HepG2 (cell line): ENCODE measurements around the gene KREMEN1. TPM values are rescaled to one million over a fixed set of nuclear protein-coding genes. Genes with fewer than 3 reads are reported as not detected.

Source experiments
- ATAC-seq: fragments of 200-7000 bp; cut with Tn5 transposase; 3 replicates; pipeline ENCODE4 v1.9.1; 2020; ENCODE audit warnings: mild to moderate bottlenecking, moderate library complexity
- BruUV-seq: library from RNA; stranded (reverse); fragments of 400-500 nt; replicated peaks from 2 replicates; lab custom pipeline; 2021; lab: Mats Ljungman, UMichigan
- CTCF ChIA-PET: fragments of 300-600 bp; formaldehyde crosslinking; extraction: SDS; loops from one replicate; lab custom pipeline; 2021; ENCODE audit warnings: low total read pairs, inconsistent platforms, low intra/inter-chr PET ratio; lab: Yijun Ruan, JAX
- POLR2A ChIA-PET: fragments of 350-600 bp; sonication (Branson Sonifier 250); formaldehyde crosslinking; loops from one replicate; lab custom pipeline; 2020; ENCODE audit warnings: antibody characterized with exemption, inconsistent platforms; lab: Yijun Ruan, JAX
- DNase-seq: peaks from one replicate; pipeline ENCODE4 v3.0.0-alpha.2; 2015; ENCODE audit warnings: low spot score
- FAIRE-seq: peaks from 3 replicates; lab custom pipeline; 2011; peaks lifted over from hg19 to GRCh38; lab: Jason Lieb, UNC
- H2AFZ ChIP-seq: one replicate; pipeline ENCODE4 v1.6.1; 2011; ENCODE audit warnings: low read length, inconsistent platforms
- H3K27ac ChIP-seq: fragments of 300-600 bp; 3 replicates; pipeline ENCODE4 v1.8.0; 2011; ENCODE audit warnings: mixed run types, mild to moderate bottlenecking, mixed read lengths, low read length, inconsistent platforms; ENCODE audit not compliant: insufficient read depth; ENCODE audit errors: extremely low read length
- H3K27me3 ChIP-seq, 2 experiments: fragments of 200-600 bp in 1 of 2; 2 replicates in 1 of 2; 3 replicates in 1 of 2; pipeline versions ENCODE4 v1.6.0 to v1.8.0; 2011; ENCODE audit warnings: low read length in 2 of 2, mild to moderate bottlenecking in 2 of 2, moderate library complexity in 2 of 2, inconsistent platforms in 1 of 2; ENCODE audit not compliant: insufficient read depth in 2 of 2, control insufficient read depth in 1 of 2
- H3K36me3 ChIP-seq, 2 experiments: fragments of 200-600 bp in 1 of 2; replicated peaks in 1 of 2; 2 replicates in 1 of 2; 3 replicates in 1 of 2; pipeline versions ENCODE4 v1.5.1 to v1.8.0; 2011; ENCODE audit warnings: low read length in 2 of 2, inconsistent platforms in 1 of 2; ENCODE audit not compliant: insufficient read depth in 2 of 2, control insufficient read depth in 1 of 2
- H3K4me1 ChIP-seq: 2 replicates; pipeline ENCODE4 v1.5.1; 2012; ENCODE audit warnings: low read length, inconsistent platforms; ENCODE audit not compliant: insufficient read depth
- H3K4me2 ChIP-seq: 2 replicates; pipeline ENCODE4 v1.6.0; 2011; ENCODE audit warnings: low read depth, low read length, inconsistent platforms
- H3K4me3 ChIP-seq, 3 experiments: fragments of 200-600 bp in 1 of 3; sonication (generic), shearing (Covaris generic) in 1 of 3; replicated peaks in 1 of 3; 2 replicates each; pipeline ENCODE4 v1.5.1; 2011 to 2016; ENCODE audit warnings: low read length in 3 of 3, inconsistent platforms in 2 of 3, low read depth in 2 of 3, mild to moderate bottlenecking in 2 of 3, control low read depth in 1 of 3, mixed read lengths in 1 of 3; ENCODE audit not compliant: insufficient read depth in 1 of 3
- H3K79me2 ChIP-seq: one replicate; pipeline ENCODE4 v1.6.1; 2011; ENCODE audit warnings: low read length, inconsistent platforms; ENCODE audit not compliant: insufficient read depth
- H3K9ac ChIP-seq: 2 replicates; pipeline ENCODE4 v1.6.0; 2011; ENCODE audit warnings: mild to moderate bottlenecking, low read depth, low read length, inconsistent platforms; ENCODE audit not compliant: insufficient read depth
- H3K9me3 ChIP-seq: 2 replicates; pipeline ENCODE4 v1.5.1; 2012; ENCODE audit warnings: mild to moderate bottlenecking, low read length
- H4K20me1 ChIP-seq: 2 replicates; pipeline ENCODE4 v1.6.0; 2011; ENCODE audit warnings: inconsistent platforms, mild to moderate bottlenecking, low read length, moderate library complexity; ENCODE audit not compliant: insufficient read depth
- DMAP1 ChIP-seq: IDR thresholded peaks from 2 replicates; pipeline ENCODE4 v1.6.1; 2016
- FOXA3 ChIP-seq: IDR thresholded peaks from 2 replicates; pipeline ENCODE4 v1.6.1; 2016; ENCODE audit warnings: missing genetic modification reagents, missing compliant biosample characterization
- KMT2A ChIP-seq: sonication (generic); formaldehyde crosslinking; IDR thresholded peaks from 2 replicates; pipeline ENCODE4 v1.4.0; 2020; ENCODE audit warnings: missing genetic modification reagents
- NFKBIZ ChIP-seq: IDR thresholded peaks from 2 replicates; pipeline ENCODE4 v1.6.1; 2018; ENCODE audit warnings: missing genetic modification reagents, missing compliant biosample characterization
- PAWR ChIP-seq: sonication (generic); formaldehyde crosslinking; IDR thresholded peaks from 2 replicates; pipeline ENCODE4 v1.4.0; 2020; ENCODE audit warnings: missing genetic modification reagents, mild to moderate bottlenecking, borderline replicate concordance
- POLR2AphosphoS5 ChIP-seq: IDR thresholded peaks from 2 replicates; pipeline ENCODE4 v1.6.1; 2012; ENCODE audit warnings: low read depth, low read length
- SIX1 ChIP-seq: sonication (generic); formaldehyde crosslinking; IDR thresholded peaks from 2 replicates; pipeline ENCODE4 v1.4.0; 2020; ENCODE audit warnings: missing genetic modification reagents, borderline replicate concordance
- THYN1 ChIP-seq: sonication (generic); formaldehyde crosslinking; IDR thresholded peaks from 2 replicates; pipeline ENCODE4 v1.8.1; 2023; ENCODE audit warnings: low read depth, mild to moderate bottlenecking, moderate library complexity, missing genetic modification reagents, borderline replicate concordance
- ZFX ChIP-seq: sonication (generic); formaldehyde crosslinking; IDR thresholded peaks from 2 replicates; pipeline ENCODE4 v1.4.0; 2020; ENCODE audit warnings: mild to moderate bottlenecking, low read depth, missing genetic modification reagents, moderate library complexity
- ZNF12 ChIP-seq: sonication (generic); formaldehyde crosslinking; IDR thresholded peaks from 2 replicates; pipeline ENCODE4 v1.5.0; 2020; ENCODE audit warnings: missing genetic modification reagents
- ZNF460 ChIP-seq: sonication (generic); formaldehyde crosslinking; IDR thresholded peaks from 2 replicates; pipeline ENCODE4 v1.5.1; 2020; ENCODE audit warnings: missing genetic modification reagents, mild to moderate bottlenecking, borderline replicate concordance
- WGBS: methylation state at CpG from one replicate; pipeline ENCODE4 v1.1.6; 2017; ENCODE audit warnings: low lambda C conversion rate; 5-methylcytosine and 5-hydroxymethylcytosine counted together
- in situ Hi-C: cut with HindIII; loops from 2 replicates; pipeline ENCODE4 v1.10.0; 2017; ENCODE audit warnings: low pct_unique_long_range_greater_than_20kb; ENCODE audit not compliant: extremely low pct_ligation_motif_present
- intact Hi-C: fragments of 100-400 bp; cut with micrococcal nuclease; formaldehyde crosslinking; loops from one replicate; pipeline ENCODE4 v1.10.0; 2022; ENCODE audit not compliant: unreplicated experiment
- polyA plus RNA-seq, 8 experiments: library from polyadenylated mRNA; depleted of rRNA in 3 of 8; stranded (reverse) in 7 of 8; unstranded in 1 of 8; fragments of >200 nt; fragmentation: Illumina TruSeq in 4 of 8; extraction: Trizol in 4 of 8; gene quantifications; 2 replicates each; pipeline versions ENCODE4 v1.2.1 to v1.2.3, GENCODE V29; 2011 to 2016; ENCODE audit warnings: low read depth in 4 of 8, missing spikeins in 1 of 8, mixed read lengths in 1 of 8; ENCODE audit not compliant: insufficient read depth in 1 of 8
- total RNA-seq, 5 experiments: library from RNA; depleted of rRNA; stranded (reverse); fragments of >200 nt; fragmentation: Illumina TruSeq; extraction: Trizol; gene quantifications; 2 replicates each; pipeline ENCODE4 v1.2.3, GENCODE V29; 2016; ENCODE audit warnings: low read depth in 1 of 5
- TF ChIP-seq, protein P1 (sequence below): sonication (generic); formaldehyde crosslinking; IDR thresholded peaks from 2 replicates; pipeline ENCODE4 v1.4.0; 2020; ENCODE audit warnings: missing genetic modification reagents
- TF ChIP-seq, protein P2 (sequence below): sonication (generic); formaldehyde crosslinking; IDR thresholded peaks from 2 replicates; pipeline ENCODE4 v1.5.0; 2020; ENCODE audit warnings: missing genetic modification reagents
- TF ChIP-seq, protein P3 (sequence below): sonication (generic); formaldehyde crosslinking; IDR thresholded peaks from 2 replicates; pipeline ENCODE4 v1.8.0; 2022; ENCODE audit warnings: missing genetic modification reagents, mild to moderate bottlenecking, inconsistent platforms, borderline replicate concordance
- TF ChIP-seq, protein P4 (sequence below): sonication (generic); formaldehyde crosslinking; IDR thresholded peaks from 2 replicates; pipeline ENCODE4 v1.8.0; 2022; ENCODE audit warnings: missing genetic modification reagents, mild to moderate bottlenecking, borderline replicate concordance
- TF ChIP-seq, protein P5 (sequence below): sonication (generic); formaldehyde crosslinking; IDR thresholded peaks from 2 replicates; pipeline ENCODE4 v1.4.0; 2020; ENCODE audit warnings: mild to moderate bottlenecking, low read depth, missing genetic modification reagents

The KREMEN1 gene
- total and polyA plus RNA-seq, 2 of the 13 experiments (the other 11 are each of a cell fraction or from before 2014, with no cell fraction given) = 9.8 to 13.8 TPM

DNA sequence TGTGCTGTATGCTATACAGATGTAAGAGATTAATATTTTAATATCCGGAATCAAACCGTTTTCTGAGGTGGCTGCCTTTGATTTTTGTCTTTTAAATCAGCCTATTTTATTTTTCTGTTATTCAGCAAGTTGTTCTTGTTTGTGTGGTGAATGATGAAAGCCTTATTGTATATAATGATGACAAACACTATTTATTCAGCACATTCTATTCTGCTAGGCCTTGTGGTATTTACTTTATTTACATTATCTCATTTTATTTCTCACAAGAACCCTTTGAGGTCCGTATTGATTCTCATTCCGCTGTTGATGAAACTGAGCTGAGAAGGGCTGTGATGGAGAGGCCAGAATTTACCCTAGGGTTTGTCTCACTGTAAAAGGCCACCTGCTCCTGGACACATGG, 40.5 kb downstream of the KREMEN1 start:
- WGBS = 91% methylated on average over 4 of the region's 4 CpGs
- H3K36me3 ChIP-seq = no peaks in the 10 kb centered on the region
- FAIRE-seq (no peak), ATAC-seq (no peak), DNase-seq (no peak)
- ChIA-PET CTCF (no interaction called here), POLR2A (no interaction called here)
- no peak overlapping the region for H2AFZ ChIP-seq
- H3K27ac ChIP-seq = no peak overlapping the region
- no peaks in the 10 kb centered on the region for H3K9me3 ChIP-seq
- in situ Hi-C loops = no loop called here
- no peaks in the 10 kb centered on the region for H3K79me2 ChIP-seq
- H4K20me1 ChIP-seq = no peaks in the 10 kb centered on the region
- H3K9ac ChIP-seq = no peak overlapping the region
- intact Hi-C loops = no loop called here
- no TSS peak for BruUV-seq
- H3K27me3 ChIP-seq = no peaks in the 10 kb centered on the region
- H3K4me2 ChIP-seq = no peak overlapping the region
- no peak overlapping the region for H3K4me3 ChIP-seq
- peaks cover 57% of the 10 kb centered on the region for H3K4me1 ChIP-seq
- TF ChIP-seq PAWR (CRISPR knock-in tag) (no peak), ZNF12 (no peak), ZFX (CRISPR knock-in tag) (no peak), NFKBIZ (CRISPR knock-in tag) (no peak), FOXA3 (no peak), DMAP1 (CRISPR knock-in tag) (no peak), POLR2AphosphoS5 (no peak), KMT2A (CRISPR knock-in tag) (no peak), SIX1 (CRISPR knock-in tag) (no peak), THYN1 (CRISPR knock-in tag) (no peak), ZNF460 (CRISPR knock-in tag) (no peak)
- TF ChIP-seq, protein P1, sequence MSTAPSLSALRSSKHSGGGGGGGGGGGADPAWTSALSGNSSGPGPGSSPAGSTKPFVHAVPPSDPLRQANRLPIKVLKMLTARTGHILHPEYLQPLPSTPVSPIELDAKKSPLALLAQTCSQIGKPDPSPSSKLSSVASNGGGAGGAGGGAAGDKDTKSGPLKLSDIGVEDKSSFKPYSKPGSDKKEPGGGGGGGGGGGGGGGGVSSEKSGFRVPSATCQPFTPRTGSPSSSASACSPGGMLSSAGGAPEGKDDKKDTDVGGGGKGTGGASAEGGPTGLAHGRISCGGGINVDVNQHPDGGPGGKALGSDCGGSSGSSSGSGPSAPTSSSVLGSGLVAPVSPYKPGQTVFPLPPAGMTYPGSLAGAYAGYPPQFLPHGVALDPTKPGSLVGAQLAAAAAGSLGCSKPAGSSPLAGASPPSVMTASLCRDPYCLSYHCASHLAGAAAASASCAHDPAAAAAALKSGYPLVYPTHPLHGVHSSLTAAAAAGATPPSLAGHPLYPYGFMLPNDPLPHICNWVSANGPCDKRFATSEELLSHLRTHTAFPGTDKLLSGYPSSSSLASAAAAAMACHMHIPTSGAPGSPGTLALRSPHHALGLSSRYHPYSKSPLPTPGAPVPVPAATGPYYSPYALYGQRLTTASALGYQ (CRISPR knock-in tag) = no peak
- TF ChIP-seq, protein P2, sequence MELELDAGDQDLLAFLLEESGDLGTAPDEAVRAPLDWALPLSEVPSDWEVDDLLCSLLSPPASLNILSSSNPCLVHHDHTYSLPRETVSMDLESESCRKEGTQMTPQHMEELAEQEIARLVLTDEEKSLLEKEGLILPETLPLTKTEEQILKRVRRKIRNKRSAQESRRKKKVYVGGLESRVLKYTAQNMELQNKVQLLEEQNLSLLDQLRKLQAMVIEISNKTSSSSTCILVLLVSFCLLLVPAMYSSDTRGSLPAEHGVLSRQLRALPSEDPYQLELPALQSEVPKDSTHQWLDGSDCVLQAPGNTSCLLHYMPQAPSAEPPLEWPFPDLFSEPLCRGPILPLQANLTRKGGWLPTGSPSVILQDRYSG (CRISPR knock-in tag) = no peak
- TF ChIP-seq, protein P3, sequence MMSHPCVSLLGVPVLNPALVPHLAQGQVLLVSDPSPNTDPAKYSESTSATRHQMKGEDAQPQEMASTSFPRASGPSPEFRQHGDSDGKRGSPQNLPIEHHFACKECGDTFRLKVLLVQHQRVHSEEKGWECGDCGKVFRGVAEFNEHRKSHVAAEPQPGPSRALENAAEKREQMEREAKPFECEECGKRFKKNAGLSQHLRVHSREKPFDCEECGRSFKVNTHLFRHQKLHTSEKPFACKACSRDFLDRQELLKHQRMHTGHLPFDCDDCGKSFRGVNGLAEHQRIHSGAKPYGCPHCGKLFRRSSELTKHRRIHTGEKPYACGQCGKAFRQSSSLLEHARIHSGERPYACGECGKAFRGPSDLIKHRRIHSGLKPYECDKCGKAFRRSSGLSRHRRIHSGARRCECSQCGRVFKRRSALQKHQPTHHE (CRISPR knock-in tag) = no peak
- TF ChIP-seq, protein P4, sequence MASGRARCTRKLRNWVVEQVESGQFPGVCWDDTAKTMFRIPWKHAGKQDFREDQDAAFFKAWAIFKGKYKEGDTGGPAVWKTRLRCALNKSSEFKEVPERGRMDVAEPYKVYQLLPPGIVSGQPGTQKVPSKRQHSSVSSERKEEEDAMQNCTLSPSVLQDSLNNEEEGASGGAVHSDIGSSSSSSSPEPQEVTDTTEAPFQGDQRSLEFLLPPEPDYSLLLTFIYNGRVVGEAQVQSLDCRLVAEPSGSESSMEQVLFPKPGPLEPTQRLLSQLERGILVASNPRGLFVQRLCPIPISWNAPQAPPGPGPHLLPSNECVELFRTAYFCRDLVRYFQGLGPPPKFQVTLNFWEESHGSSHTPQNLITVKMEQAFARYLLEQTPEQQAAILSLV (CRISPR knock-in tag) = no peak
- TF ChIP-seq, protein P5, sequence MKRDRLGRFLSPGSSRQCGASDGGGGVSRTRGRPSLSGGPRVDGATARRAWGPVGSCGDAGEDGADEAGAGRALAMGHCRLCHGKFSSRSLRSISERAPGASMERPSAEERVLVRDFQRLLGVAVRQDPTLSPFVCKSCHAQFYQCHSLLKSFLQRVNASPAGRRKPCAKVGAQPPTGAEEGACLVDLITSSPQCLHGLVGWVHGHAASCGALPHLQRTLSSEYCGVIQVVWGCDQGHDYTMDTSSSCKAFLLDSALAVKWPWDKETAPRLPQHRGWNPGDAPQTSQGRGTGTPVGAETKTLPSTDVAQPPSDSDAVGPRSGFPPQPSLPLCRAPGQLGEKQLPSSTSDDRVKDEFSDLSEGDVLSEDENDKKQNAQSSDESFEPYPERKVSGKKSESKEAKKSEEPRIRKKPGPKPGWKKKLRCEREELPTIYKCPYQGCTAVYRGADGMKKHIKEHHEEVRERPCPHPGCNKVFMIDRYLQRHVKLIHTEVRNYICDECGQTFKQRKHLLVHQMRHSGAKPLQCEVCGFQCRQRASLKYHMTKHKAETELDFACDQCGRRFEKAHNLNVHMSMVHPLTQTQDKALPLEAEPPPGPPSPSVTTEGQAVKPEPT (CRISPR knock-in tag) = no peak
- TF ChIP-seq, all 625 proteins: peak for 0
